ENCODE data around the gene TAS2R50.
"Not testable (repeated sequence)": the region's sequence is repeated elsewhere in the genome, so short reads cannot be mapped to it uniquely, and the experiment has no call there.

Gene TAS2R50

GRCh38 chr12:10986812-10987211 is at the start of gene TAS2R50:
Gene TAS2R50, minus strand, starts transcription at chr12:10986912. Its CDS starts 52 bp downstream, at chr12:10986860.
- no peak for DNase-seq (ENCODE audit: low read depth in 2 of 2)

GRCh38 chr12:11033959-11034358 is 47.2 kb upstream of the TAS2R50 start:
- not testable (repeated sequence) for DNase-seq (ENCODE audit: low read depth in 2 of 2)

- no peak for DNase-seq (ENCODE audit: low read depth in 2 of 2)
These were observed 44.6 kb upstream of the TAS2R50 start, which contains the start of gene TAS2R31 for GRCh38 chr12:11031307-11031706. Gene TAS2R31, minus strand, starts transcription at chr12:11031407. Its CDS starts 72 bp downstream, at chr12:11031335.

GRCh38 chr12:11026118-11026517 is 39.4 kb upstream of the TAS2R50 start:
- no peak for DNase-seq (ENCODE audit: low read depth in 2 of 2)

GRCh38 chr12:11023387-11023786 is 36.7 kb upstream of the TAS2R50 start:
- no peak for DNase-seq (ENCODE audit: low read depth in 2 of 2)

- no peak for DNase-seq (ENCODE audit: low read depth in 2 of 2)
These were observed 35.8 kb upstream of the TAS2R50 start, which contains the start of gene TAS2R19 for GRCh38 chr12:11022520-11022919. Gene TAS2R19, minus strand, starts transcription at chr12:11022620. Its CDS starts 49 bp downstream, at chr12:11022571.

- DNase-seq (ENCODE audit: low read depth in 2 of 2) = no peak
These were observed 30.2 kb upstream of the TAS2R50 start for GRCh38 chr12:11016937-11017336.

- no peak for DNase-seq (ENCODE audit: low read depth in 2 of 2)
These were observed 29.2 kb upstream of the TAS2R50 start for GRCh38 chr12:11015775-11016430.

- no peak for DNase-seq (ENCODE audit: low read depth in 2 of 2)
These were observed 27.5 kb upstream of the TAS2R50 start for GRCh38 chr12:11014234-11014633.

- DNase-seq (ENCODE audit: low read depth in 2 of 2) = no peak
These were observed 20.9 kb upstream of the TAS2R50 start for GRCh38 chr12:11007608-11008007.

GRCh38 chr12:10998204-10998603 is 11.5 kb upstream of the TAS2R50 start, which contains the start of gene TAS2R20:
Gene TAS2R20, minus strand, starts transcription at chr12:10998304. Its CDS starts 429 bp downstream, at chr12:10997875.
- no peak for DNase-seq (ENCODE audit: low read depth in 2 of 2)

- no peak for DNase-seq (ENCODE audit: low read depth in 2 of 2)
These were observed 7.6 kb upstream of the TAS2R50 start for GRCh38 chr12:10994307-10994706.

- no peak for DNase-seq (ENCODE audit: low read depth in 2 of 2)
These were observed 2.4 kb upstream of the TAS2R50 start for GRCh38 chr12:10989107-10989506.

GRCh38 chr12:10982244-10982643 is 4.5 kb downstream of the TAS2R50 start:
- no peak for DNase-seq (ENCODE audit: low read depth in 2 of 2)

GRCh38 chr12:10974965-10975364 is 11.7 kb downstream of the TAS2R50 start:
- no peak for DNase-seq (ENCODE audit: low read depth in 2 of 2)

GRCh38 chr12:10968765-10969456 is 17.8 kb downstream of the TAS2R50 start:
- DNase-seq (ENCODE audit: low read depth in 2 of 2) = peak; percentile 47

GRCh38 chr12:10967409-10967808 is 19.3 kb downstream of the TAS2R50 start:
- DNase-seq (ENCODE audit: low read depth in 2 of 2) = peak; percentile 69 to 71

GRCh38 chr12:10966314-10966713 is 20.4 kb downstream of the TAS2R50 start:
- no peak for DNase-seq (ENCODE audit: low read depth in 2 of 2)

GRCh38 chr12:10965476-10965875 is 21.2 kb downstream of the TAS2R50 start:
- DNase-seq (ENCODE audit: low read depth in 2 of 2) = no peak

GRCh38 chr12:10960211-10960610 is 26.5 kb downstream of the TAS2R50 start:
- no peak for DNase-seq (ENCODE audit: low read depth in 2 of 2)

GRCh38 chr12:10959804-10960203 is 26.9 kb downstream of the TAS2R50 start:
- DNase-seq (ENCODE audit: low read depth in 2 of 2) = no peak

- peak; percentile 48 to 59 for DNase-seq (ENCODE audit: low read depth in 2 of 2)
These were observed 29.0 kb downstream of the TAS2R50 start for GRCh38 chr12:10957741-10958140.

- DNase-seq (ENCODE audit: low read depth in 2 of 2) = no peak
These were observed 30.6 kb downstream of the TAS2R50 start for GRCh38 chr12:10956085-10956484.
